ENCODE results near the gene CSRP2. TPM values are rescaled to one million over a fixed set of nuclear protein-coding genes. Genes with fewer than 3 reads are reported as not detected.

CSRP2 gene
- polyA plus RNA-seq, 3 donors = 83.5 to 113 (median 96.1) TPM

Other genes with a start within 250 kb of the CSRP2 start
- gene ZDHHC17, start 114.9 kb downstream of the CSRP2 start, polyA plus RNA-seq (ENCODE audit: insufficient read length in 3 of 3) = 10 to 100 TPM; 50.6 to 81.8 (median 77.8) TPM
- 1 to 10 TPM; 6.1 to 9.4 (median 7.5) TPM for gene E2F7, start 186.6 kb upstream of the CSRP2 start, polyA plus RNA-seq (ENCODE audit: insufficient read length in 3 of 3)